K562 (cell line): ENCODE results near the gene KRT25. TPM values are rescaled to one million over a fixed set of nuclear protein-coding genes. Genes with fewer than 3 reads are reported as not detected.

Experiments used
- ATAC-seq: fragments of 200-7000 bp; cut with Tn5 transposase; 3 replicates; pipeline ENCODE4 v1.9.1; 2020; ENCODE audit warnings: moderate library complexity
- BruUV-seq: library from RNA; stranded (reverse); fragments of 400-500 nt; replicated peaks from 2 replicates; lab custom pipeline; 2021; lab: Mats Ljungman, UMichigan
- CTCF ChIA-PET: fragments of 300-600 bp; formaldehyde crosslinking; extraction: SDS; loops from one replicate; lab custom pipeline; 2021; ENCODE audit warnings: low intra/inter-chr PET ratio; lab: Yijun Ruan, JAX
- POLR2A ChIA-PET: fragments of 300-600, 350-650 bp; sonication (Branson Sonifier 250); formaldehyde crosslinking; extraction: SDS; loops from one replicate; lab custom pipeline; 2021; ENCODE audit warnings: antibody characterized with exemption, inconsistent platforms; lab: Yijun Ruan, JAX
- DNase-seq, 4 experiments: peaks; one replicate each; pipeline versions ENCODE4 v3.0.0 to v3.0.0-alpha.2; 2011 to 2018; ENCODE audit warnings: low spot score in 3 of 4, mixed read lengths in 3 of 4; ENCODE audit errors: extremely low read depth in 1 of 4
- FAIRE-seq: peaks from 2 replicates; lab custom pipeline; 2011; peaks lifted over from hg19 to GRCh38; lab: Jason Lieb, UNC
- H2AFZ ChIP-seq: 2 replicates; pipeline ENCODE4 v1.6.0; 2011; ENCODE audit warnings: low read depth, low read length, control low read depth, inconsistent platforms
- H3K27ac ChIP-seq: fragments of 200-600 bp; 3 replicates; pipeline ENCODE4 v1.8.0; 2011; ENCODE audit warnings: low read depth, mild to moderate bottlenecking, control low read depth, inconsistent platforms, low read length, moderate library complexity, mixed read lengths; ENCODE audit errors: extremely low read depth
- H3K27me3 ChIP-seq, 2 experiments: fragments of 300-600 bp in 1 of 2; 2 replicates in 1 of 2; 3 replicates in 1 of 2; pipeline versions ENCODE4 v1.6.0 to v1.8.0; 2011; ENCODE audit warnings: inconsistent platforms in 2 of 2, low read length in 2 of 2, mild to moderate bottlenecking in 1 of 2, mixed read lengths in 1 of 2, moderate library complexity in 1 of 2; ENCODE audit not compliant: control insufficient read depth in 2 of 2, insufficient read depth in 2 of 2
- H3K36me3 ChIP-seq: fragments of 300-600 bp; 3 replicates; pipeline ENCODE4 v1.8.0; 2011; ENCODE audit warnings: mild to moderate bottlenecking, low read length, inconsistent platforms; ENCODE audit not compliant: control insufficient read depth, insufficient read depth
- H3K4me1 ChIP-seq, 2 experiments: fragments of 200-600 bp in 1 of 2; replicated peaks in 1 of 2; 2 replicates in 1 of 2; 3 replicates in 1 of 2; pipeline versions ENCODE4 v1.5.1 to v1.8.0; 2011; ENCODE audit warnings: inconsistent platforms in 2 of 2, low read length in 2 of 2, mild to moderate bottlenecking in 1 of 2, mixed read lengths in 1 of 2, moderate library complexity in 1 of 2; ENCODE audit not compliant: control insufficient read depth in 2 of 2, insufficient read depth in 2 of 2
- H3K4me2 ChIP-seq: 2 replicates; pipeline ENCODE4 v1.6.1; 2011; ENCODE audit warnings: low read length, control low read depth, inconsistent platforms, mixed read lengths; ENCODE audit not compliant: insufficient read depth
- H3K4me3 ChIP-seq: fragments of 200-600 bp; sonication (generic), shearing (Covaris generic); 2 replicates; pipeline ENCODE4 v1.5.1; 2016; ENCODE audit warnings: control low read depth, inconsistent platforms
- H3K79me2 ChIP-seq: fragments of 200-600 bp; 3 replicates; pipeline ENCODE4 v1.8.0; 2011; ENCODE audit warnings: low read length, inconsistent platforms; ENCODE audit not compliant: control insufficient read depth, insufficient read depth
- H3K9ac ChIP-seq, 2 experiments: 2 replicates each; pipeline versions ENCODE4 v1.6.0 to v1.6.1; 2011; ENCODE audit warnings: low read depth in 2 of 2, low read length in 2 of 2, control low read depth in 1 of 2, inconsistent platforms in 1 of 2, mild to moderate bottlenecking in 1 of 2, mixed read lengths in 1 of 2; ENCODE audit not compliant: insufficient read depth in 1 of 2
- H3K9me1 ChIP-seq: one replicate; pipeline ENCODE4 v1.6.0; 2011; ENCODE audit warnings: inconsistent platforms, mild to moderate bottlenecking, low read length, moderate library complexity; ENCODE audit not compliant: control insufficient read depth, insufficient read depth
- H3K9me3 ChIP-seq: replicated peaks from 2 replicates; pipeline ENCODE4 v1.5.1; 2011; ENCODE audit warnings: low read depth, low read length, inconsistent platforms; ENCODE audit not compliant: control insufficient read depth, insufficient read depth
- H4K20me1 ChIP-seq: replicated peaks from 2 replicates; pipeline ENCODE4 v1.6.1; 2011; ENCODE audit warnings: low read length, inconsistent platforms, mixed read lengths; ENCODE audit not compliant: control insufficient read depth, insufficient read depth
- CTCF ChIP-seq, 3 experiments: IDR thresholded peaks in 2 of 3; conservative IDR thresholded peaks in 1 of 3; 2 replicates each; pipeline ENCODE4 v1.5.1; 2011 to 2012; ENCODE audit warnings: low read length in 3 of 3, mild to moderate bottlenecking in 3 of 3, control low read depth in 2 of 3, improper control_type of control experiment in 1 of 3, inconsistent platforms in 1 of 3, low read depth in 1 of 3, mixed read lengths in 1 of 3, moderate library complexity in 1 of 3; ENCODE audit not compliant: insufficient read depth in 2 of 3
- HMBOX1 ChIP-seq: sonication (generic); IDR thresholded peaks from 2 replicates; pipeline ENCODE4 v1.6.1; 2016
- MEF2D ChIP-seq: conservative IDR thresholded peaks from 2 replicates; pipeline ENCODE4 v1.6.1; 2016; ENCODE audit warnings: low read depth, missing genetic modification characterization, missing compliant biosample characterization
- WGBS: fragments of 100-300 bp; shearing (Covaris generic); methylation state at CpG from one replicate; pipeline ENCODE4 v1.1.6; 2016; ENCODE audit warnings: low coverage, mixed read lengths; ENCODE audit not compliant: insufficient coverage; ENCODE audit errors: missing lambda C conversion rate; 5-methylcytosine and 5-hydroxymethylcytosine counted together
- in situ Hi-C: fragments of 300-500 bp; cut with MboI; formaldehyde crosslinking; loops from 4 replicates; pipeline ENCODE4 v1.15.0; 2018; ENCODE audit warnings: inconsistent platforms, mixed read lengths
- intact Hi-C: fragments of 100-400 bp; cut with micrococcal nuclease; formaldehyde crosslinking; loops from 2 replicates; pipeline ENCODE4 v1.14.2; 2022
- polyA plus RNA-seq, 8 experiments: library from polyadenylated mRNA; depleted of rRNA in 4 of 8; stranded (reverse) in 5 of 8; unstranded in 3 of 8; fragments of >200 nt; fragmentation: Nextera tagmentation in 2 of 8; fragmentation: Illumina TruSeq in 1 of 8; extraction: Ambion mirVana in 2 of 8; extraction: Trizol in 1 of 8; gene quantifications; 2 replicates each; pipeline versions ENCODE4 v1.2.1 to v1.2.3, GENCODE V29; 2011 to 2014; ENCODE audit warnings: inconsistent platforms in 1 of 8, missing spikeins in 1 of 8
- total RNA-seq, 7 experiments: library from RNA; depleted of rRNA in 6 of 7; stranded (reverse); fragments of >200 nt in 6 of 7; fragmentation: Illumina TruSeq in 2 of 7; extraction: Trizol in 2 of 7; gene quantifications; 2 replicates each; pipeline versions ENCODE4 v1.2.1 to v1.2.3, GENCODE V29; 2011 to 2021; ENCODE audit warnings: low replicate concordance in 1 of 7

Gene KRT25
- total and polyA plus RNA-seq, 9 of the 15 experiments (the other 6 are each of a cell fraction or from before 2014, with no cell fraction given): not detected

GRCh38 chr17:40726919-40727318 is 28.2 kb downstream of the KRT25 start:
- Histone ChIP-seq H3K4me2 (no peak overlapping the region), H3K4me3 (no peak overlapping the region), H3K79me2 (no peaks in the 10 kb centered on the region), H3K4me1 (no peaks in the 10 kb centered on the region)
- POLR2A ChIA-PET: interaction anchor here (0.6 to 1.0 kb wide), 3 partner anchors 12 to 19 kb away, joined by 3 to 4 read pairs (median 3); no protein-coding TSS in a partner anchor
- ATAC-seq: no peak
- TF ChIP-seq MEF2D: no peak
- peak in 1 of 3 experiments; percentile 24; a peak in 2 of 6 replicates for TF ChIP-seq CTCF (IDR thresholded peaks at IDR 0.05 in 2 of 3, conservative IDR thresholded peaks at IDR 0.05 in 1 of 3; ENCODE audit: insufficient read depth in 2 of 3, low read depth in 1 of 3, low read length in 3 of 3)
- peak; percentile 74; the same call in 1 of the 2 replicates for TF ChIP-seq HMBOX1
- TF ChIP-seq, all 486 proteins: peak for 2
- Histone ChIP-seq H4K20me1 (no peaks in the 10 kb centered on the region), H3K27ac (no peak overlapping the region), H2AFZ (no peak overlapping the region), H3K9me3 (no peaks in the 10 kb centered on the region), H3K36me3 (no peaks in the 10 kb centered on the region), H3K27me3 (0 out of 5 replicates have a peak, but pooled peaks cover 0 to 4% of the 10 kb centered on the region in 2 experiments), H3K9me1 (no peaks in the 10 kb centered on the region), H3K9ac (no peak overlapping the region)
- CTCF ChIA-PET: no interaction called here
- 0% methylated on average over 2 of the region's 2 CpGs for WGBS
- intact Hi-C loops: no loop called here
- DNase-seq (no peak), FAIRE-seq (no peak)
- in situ Hi-C loops: no loop called here
- no TSS peak for BruUV-seq
